HepG2 (cell line): ENCODE measurements around the gene NDC1. TPM values are rescaled to one million over a fixed set of nuclear protein-coding genes. Genes with fewer than 3 reads are reported as not detected.
A peak's percentile ranks its signal among the peaks of the same experiment; 100 is the strongest.

Experiments
- ATAC-seq: fragments of 200-7000 bp; cut with Tn5 transposase; 3 replicates; pipeline ENCODE4 v1.9.1; 2020; ENCODE audit warnings: mild to moderate bottlenecking, moderate library complexity
- BruUV-seq: library from RNA; stranded (reverse); fragments of 400-500 nt; replicated peaks from 2 replicates; lab custom pipeline; 2021; lab: Mats Ljungman, UMichigan
- CTCF ChIA-PET: fragments of 300-600 bp; formaldehyde crosslinking; extraction: SDS; loops from one replicate; lab custom pipeline; 2021; ENCODE audit warnings: low total read pairs, inconsistent platforms, low intra/inter-chr PET ratio; lab: Yijun Ruan, JAX
- POLR2A ChIA-PET: fragments of 350-600 bp; sonication (Branson Sonifier 250); formaldehyde crosslinking; loops from one replicate; lab custom pipeline; 2020; ENCODE audit warnings: antibody characterized with exemption, inconsistent platforms; lab: Yijun Ruan, JAX
- DNase-seq: peaks from one replicate; pipeline ENCODE4 v3.0.0-alpha.2; 2015; ENCODE audit warnings: low spot score
- FAIRE-seq: peaks from 3 replicates; lab custom pipeline; 2011; peaks lifted over from hg19 to GRCh38; lab: Jason Lieb, UNC
- H2AFZ ChIP-seq: one replicate; pipeline ENCODE4 v1.6.1; 2011; ENCODE audit warnings: low read length, inconsistent platforms
- H3K27ac ChIP-seq: fragments of 300-600 bp; 3 replicates; pipeline ENCODE4 v1.8.0; 2011; ENCODE audit warnings: mixed run types, mild to moderate bottlenecking, mixed read lengths, low read length, inconsistent platforms; ENCODE audit not compliant: insufficient read depth; ENCODE audit errors: extremely low read length
- H3K27me3 ChIP-seq, 2 experiments: fragments of 200-600 bp in 1 of 2; 2 replicates in 1 of 2; 3 replicates in 1 of 2; pipeline versions ENCODE4 v1.6.0 to v1.8.0; 2011; ENCODE audit warnings: low read length in 2 of 2, mild to moderate bottlenecking in 2 of 2, moderate library complexity in 2 of 2, inconsistent platforms in 1 of 2; ENCODE audit not compliant: insufficient read depth in 2 of 2, control insufficient read depth in 1 of 2
- H3K36me3 ChIP-seq, 2 experiments: fragments of 200-600 bp in 1 of 2; replicated peaks in 1 of 2; 2 replicates in 1 of 2; 3 replicates in 1 of 2; pipeline versions ENCODE4 v1.5.1 to v1.8.0; 2011; ENCODE audit warnings: low read length in 2 of 2, inconsistent platforms in 1 of 2; ENCODE audit not compliant: insufficient read depth in 2 of 2, control insufficient read depth in 1 of 2
- H3K4me1 ChIP-seq: 2 replicates; pipeline ENCODE4 v1.5.1; 2012; ENCODE audit warnings: low read length, inconsistent platforms; ENCODE audit not compliant: insufficient read depth
- H3K4me2 ChIP-seq: 2 replicates; pipeline ENCODE4 v1.6.0; 2011; ENCODE audit warnings: low read depth, low read length, inconsistent platforms
- H3K4me3 ChIP-seq, 3 experiments: fragments of 200-600 bp in 1 of 3; sonication (generic), shearing (Covaris generic) in 1 of 3; replicated peaks in 1 of 3; 2 replicates each; pipeline ENCODE4 v1.5.1; 2011 to 2016; ENCODE audit warnings: low read length in 3 of 3, inconsistent platforms in 2 of 3, low read depth in 2 of 3, mild to moderate bottlenecking in 2 of 3, control low read depth in 1 of 3, mixed read lengths in 1 of 3; ENCODE audit not compliant: insufficient read depth in 1 of 3
- H3K79me2 ChIP-seq: one replicate; pipeline ENCODE4 v1.6.1; 2011; ENCODE audit warnings: low read length, inconsistent platforms; ENCODE audit not compliant: insufficient read depth
- H3K9ac ChIP-seq: 2 replicates; pipeline ENCODE4 v1.6.0; 2011; ENCODE audit warnings: mild to moderate bottlenecking, low read depth, low read length, inconsistent platforms; ENCODE audit not compliant: insufficient read depth
- H3K9me3 ChIP-seq: 2 replicates; pipeline ENCODE4 v1.5.1; 2012; ENCODE audit warnings: mild to moderate bottlenecking, low read length
- H4K20me1 ChIP-seq: 2 replicates; pipeline ENCODE4 v1.6.0; 2011; ENCODE audit warnings: inconsistent platforms, mild to moderate bottlenecking, low read length, moderate library complexity; ENCODE audit not compliant: insufficient read depth
- ARNT2 ChIP-seq: sonication (generic); formaldehyde crosslinking; IDR thresholded peaks from 2 replicates; pipeline ENCODE4 v1.8.0; 2022; ENCODE audit warnings: mild to moderate bottlenecking, low read depth, missing genetic modification reagents, moderate library complexity
- FOXK1 ChIP-seq: sonication (generic); formaldehyde crosslinking; IDR thresholded peaks from 2 replicates; pipeline ENCODE4 v1.4.0; 2020; ENCODE audit warnings: low read depth, missing genetic modification reagents, borderline replicate concordance
- HNRNPLL ChIP-seq: fragments of 200-400 bp; formaldehyde crosslinking; IDR thresholded peaks from 2 replicates; pipeline ENCODE4 v1.6.1; 2017; ENCODE audit warnings: mild to moderate bottlenecking, low read depth, low read length; ENCODE audit not compliant: poor library complexity, severe bottlenecking
- MTF2 ChIP-seq: sonication (generic); formaldehyde crosslinking; IDR thresholded peaks from 2 replicates; pipeline ENCODE4 v1.5.0; 2020; ENCODE audit warnings: missing genetic modification reagents, borderline replicate concordance
- NFYB ChIP-seq: sonication (generic); formaldehyde crosslinking; IDR thresholded peaks from 2 replicates; pipeline ENCODE4 v1.4.0; 2020; ENCODE audit warnings: missing genetic modification reagents
- NFYC ChIP-seq: IDR thresholded peaks from 2 replicates; pipeline ENCODE4 v1.6.1; 2016; ENCODE audit warnings: missing genetic modification reagents, missing compliant biosample characterization
- PATZ1 ChIP-seq: sonication (generic); formaldehyde crosslinking; IDR thresholded peaks from 2 replicates; pipeline ENCODE4 v1.4.0; 2020; ENCODE audit warnings: missing genetic modification reagents
- PBX2 ChIP-seq: IDR thresholded peaks from 2 replicates; pipeline ENCODE4 v1.6.1; 2016; ENCODE audit warnings: control low read depth
- RARA ChIP-seq: IDR thresholded peaks from 2 replicates; pipeline ENCODE4 v1.6.1; 2016; ENCODE audit warnings: missing genetic modification reagents, missing compliant biosample characterization
- SAP130 ChIP-seq: IDR thresholded peaks from 2 replicates; pipeline ENCODE4 v1.6.1; 2016; ENCODE audit warnings: low read depth
- SKI ChIP-seq: fragments of 450-650 bp; IDR thresholded peaks from one replicate; pipeline ENCODE4 v1.6.1; 2018; ENCODE audit warnings: mild to moderate bottlenecking; ENCODE audit not compliant: partially characterized antibody
- SP1 ChIP-seq, 2 experiments: fragments of 450-650 bp in 1 of 2; sonication (generic) in 1 of 2; formaldehyde crosslinking in 1 of 2; IDR thresholded peaks; 2 replicates each; pipeline versions ENCODE4 v1.4.0 to v1.6.1; 2016 to 2020; ENCODE audit warnings: missing genetic modification reagents in 1 of 2
- SP2 ChIP-seq: sonication (generic); formaldehyde crosslinking; IDR thresholded peaks from 2 replicates; pipeline ENCODE4 v1.5.1; 2020; ENCODE audit warnings: mild to moderate bottlenecking, missing genetic modification reagents
- SP4 ChIP-seq: sonication (generic); formaldehyde crosslinking; IDR thresholded peaks from 2 replicates; pipeline ENCODE4 v1.8.1; 2023; ENCODE audit warnings: mild to moderate bottlenecking, missing genetic modification reagents
- STAG1 ChIP-seq: sonication (generic); formaldehyde crosslinking; IDR thresholded peaks from 2 replicates; pipeline ENCODE4 v1.4.0; 2020; ENCODE audit warnings: missing genetic modification reagents
- TFDP2 ChIP-seq: sonication (generic); formaldehyde crosslinking; IDR thresholded peaks from 2 replicates; pipeline ENCODE4 v1.4.0; 2020; ENCODE audit warnings: missing genetic modification reagents
- UBTF ChIP-seq: sonication (generic); formaldehyde crosslinking; IDR thresholded peaks from 2 replicates; pipeline ENCODE4 v1.4.0; 2020; ENCODE audit warnings: mild to moderate bottlenecking, missing genetic modification reagents
- ZNF30 ChIP-seq: sonication (generic); formaldehyde crosslinking; IDR thresholded peaks from 2 replicates; pipeline ENCODE4 v1.5.0; 2020; ENCODE audit warnings: mild to moderate bottlenecking, missing genetic modification reagents
- ZNF777 ChIP-seq: sonication (generic); formaldehyde crosslinking; IDR thresholded peaks from 2 replicates; pipeline ENCODE4 v1.4.0; 2020; ENCODE audit warnings: missing genetic modification reagents
- WGBS: methylation state at CpG from one replicate; pipeline ENCODE4 v1.1.6; 2017; ENCODE audit warnings: low lambda C conversion rate; 5-methylcytosine and 5-hydroxymethylcytosine counted together
- in situ Hi-C: cut with HindIII; loops from 2 replicates; pipeline ENCODE4 v1.10.0; 2017; ENCODE audit warnings: low pct_unique_long_range_greater_than_20kb; ENCODE audit not compliant: extremely low pct_ligation_motif_present
- intact Hi-C: fragments of 100-400 bp; cut with micrococcal nuclease; formaldehyde crosslinking; loops from one replicate; pipeline ENCODE4 v1.10.0; 2022; ENCODE audit not compliant: unreplicated experiment
- polyA plus RNA-seq, 8 experiments: library from polyadenylated mRNA; depleted of rRNA in 3 of 8; stranded (reverse) in 7 of 8; unstranded in 1 of 8; fragments of >200 nt; fragmentation: Illumina TruSeq in 4 of 8; extraction: Trizol in 4 of 8; gene quantifications; 2 replicates each; pipeline versions ENCODE4 v1.2.1 to v1.2.3, GENCODE V29; 2011 to 2016; ENCODE audit warnings: low read depth in 4 of 8, missing spikeins in 1 of 8, mixed read lengths in 1 of 8; ENCODE audit not compliant: insufficient read depth in 1 of 8
- total RNA-seq, 5 experiments: library from RNA; depleted of rRNA; stranded (reverse); fragments of >200 nt; fragmentation: Illumina TruSeq; extraction: Trizol; gene quantifications; 2 replicates each; pipeline ENCODE4 v1.2.3, GENCODE V29; 2016; ENCODE audit warnings: low read depth in 1 of 5

NDC1 gene
- total and polyA plus RNA-seq, 2 of the 13 experiments (the other 11 are each of a cell fraction or from before 2014, with no cell fraction given) = 38.1 to 50.9 TPM

GRCh38 chr1:53739109-53739681 is 98.9 kb downstream of the NDC1 start, which contains the start of gene GLIS1:
Gene GLIS1, minus strand, starts transcription at chr1:53739164. Its CDS starts 1,100 bp downstream, at chr1:53738064.
- Histone ChIP-seq H3K27ac (no peak within 1 kb of the TSS), H3K4me3 (peak within 1 kb of the TSS; percentile 39 to 76 (median 63); a peak in 5 of 6 replicates), H3K4me1 (peaks cover 22% of the 10 kb centered on the region), H3K9ac (no peak within 1 kb of the TSS), H3K79me2 (no peaks in the 10 kb centered on the region), H3K27me3 (peaks cover 5 to 57% of the 10 kb centered on the region in 2 experiments), H3K36me3 (no peaks in the 10 kb centered on the region), H3K9me3 (peaks cover 5% of the 10 kb centered on the region; the same call in 1 of the 2 replicates), H3K4me2 (peak within 1 kb of the TSS; percentile 82), H2AFZ (no peak within 1 kb of the TSS), H4K20me1 (no peaks in the 10 kb centered on the region)
- intact Hi-C loops (no loop called here), in situ Hi-C loops (no loop called here)
- ChIA-PET POLR2A (no interaction called here), CTCF (no interaction called here)
- FAIRE-seq = no peak
- WGBS = 13% methylated on average over 3 of the region's 73 CpGs
- DNase-seq = peak; percentile 69
- peak; percentile 96 for ATAC-seq
- BruUV-seq = no TSS peak
- no peak for TF ChIP-seq SP1 (IDR thresholded peaks at IDR 0.05)
- TF ChIP-seq SP1 (CRISPR knock-in tag; IDR thresholded peaks at IDR 0.05) = peak; percentile 87
- TF ChIP-seq STAG1 (CRISPR knock-in tag) = no peak
- TF ChIP-seq SP2 = peak; percentile 89
- TF ChIP-seq HNRNPLL = peak; percentile 82
- TF ChIP-seq NFYC (CRISPR knock-in tag) = peak; percentile 80
- TF ChIP-seq UBTF = peak; percentile 22; the same call in 1 of the 2 replicates
- peak; percentile 81 for TF ChIP-seq SP4
- TF ChIP-seq ZNF777 (CRISPR knock-in tag) = peak; percentile 91
- TF ChIP-seq TFDP2 = no peak
- TF ChIP-seq RARA (CRISPR knock-in tag) = no peak
- peak; percentile 8; the same call in 1 of the 2 replicates for TF ChIP-seq MTF2 (CRISPR knock-in tag)
- TF ChIP-seq SAP130 (CRISPR knock-in tag) = peak; percentile 59
- peak; percentile 62 for TF ChIP-seq SKI
- TF ChIP-seq PBX2 = peak; percentile 40; the same call in 1 of the 2 replicates
- TF ChIP-seq ARNT2 = no peak
- TF ChIP-seq NFYB = peak; percentile 82
- 0 out of 2 replicates have a peak, but pooled peaks have one; percentile 34 for TF ChIP-seq PATZ1
- no peak for TF ChIP-seq FOXK1 (CRISPR knock-in tag)
- no peak for TF ChIP-seq ZNF30
